Measurements from ENCODE around the gene GLI3.
"Not testable (repeated sequence)": the region's sequence is repeated elsewhere in the genome, so short reads cannot be mapped to it uniquely, and the experiment has no call there.

The GLI3 gene

GRCh38 chr7:42212541-42213090 is 24.4 kb downstream of the GLI3 start:
- no peak for DNase-seq (ENCODE audit: low spot score)

- DNase-seq (ENCODE audit: low spot score), result no peak
These were observed 25.1 kb downstream of the GLI3 start for GRCh38 chr7:42211938-42212337.

GRCh38 chr7:42210779-42211178 is 26.2 kb downstream of the GLI3 start:
- DNase-seq (ENCODE audit: low spot score), result no peak

GRCh38 chr7:42210333-42210732 is 26.7 kb downstream of the GLI3 start:
- DNase-seq (ENCODE audit: low spot score), result no peak

GRCh38 chr7:42209085-42209484 is 27.9 kb downstream of the GLI3 start:
- DNase-seq (ENCODE audit: low spot score), result not testable (repeated sequence)

- no peak for DNase-seq (ENCODE audit: low spot score)
These were observed 28.4 kb downstream of the GLI3 start for GRCh38 chr7:42208572-42208971.

- DNase-seq (ENCODE audit: low spot score), result no peak
These were observed 29.6 kb downstream of the GLI3 start for GRCh38 chr7:42207420-42207819.

- DNase-seq (ENCODE audit: low spot score), result no peak
These were observed 33.7 kb downstream of the GLI3 start for GRCh38 chr7:42203336-42203735.

- no peak for DNase-seq (ENCODE audit: low spot score)
These were observed 34.4 kb downstream of the GLI3 start for GRCh38 chr7:42202601-42203000.

GRCh38 chr7:42198974-42199668 is 37.9 kb downstream of the GLI3 start:
- no peak for DNase-seq (ENCODE audit: low spot score)

- DNase-seq (ENCODE audit: low spot score), result no peak
These were observed 38.7 kb downstream of the GLI3 start for GRCh38 chr7:42198296-42198695.

GRCh38 chr7:42197451-42197850 is 39.6 kb downstream of the GLI3 start:
- DNase-seq (ENCODE audit: low spot score), result no peak

- DNase-seq (ENCODE audit: low spot score), result no peak
These were observed 42.8 kb downstream of the GLI3 start for GRCh38 chr7:42194238-42194637.

- DNase-seq (ENCODE audit: low spot score), result no peak
These were observed 43.4 kb downstream of the GLI3 start for GRCh38 chr7:42193471-42194129.

- no peak for DNase-seq (ENCODE audit: low spot score)
These were observed 44.1 kb downstream of the GLI3 start for GRCh38 chr7:42192851-42193461.

- DNase-seq (ENCODE audit: low spot score), result no peak
These were observed 44.9 kb downstream of the GLI3 start for GRCh38 chr7:42192066-42192465.

- DNase-seq (ENCODE audit: low spot score), result no peak
These were observed 47.5 kb downstream of the GLI3 start for GRCh38 chr7:42189535-42189934.

GRCh38 chr7:42186151-42186550 is 50.9 kb downstream of the GLI3 start:
- no peak for DNase-seq (ENCODE audit: low spot score)

- DNase-seq (ENCODE audit: low spot score), result no peak
These were observed 51.3 kb downstream of the GLI3 start for GRCh38 chr7:42185726-42186125.

- DNase-seq (ENCODE audit: low spot score), result no peak
These were observed 53.5 kb downstream of the GLI3 start for GRCh38 chr7:42183547-42183946.

- DNase-seq (ENCODE audit: low spot score), result no peak
These were observed 55.4 kb downstream of the GLI3 start for GRCh38 chr7:42181566-42181965.

GRCh38 chr7:42180806-42181205 is 56.2 kb downstream of the GLI3 start:
- DNase-seq (ENCODE audit: low spot score), result no peak

- no peak for DNase-seq (ENCODE audit: low spot score)
These were observed 60.3 kb downstream of the GLI3 start for GRCh38 chr7:42176724-42177101.

Measured in CD4-positive, alpha-beta T cell treated with Interleukin-6 at 100 ng/mL for 8 hours (primary cell).